Measurements from ENCODE around the gene BLOC1S3. TPM values are rescaled to one million over a fixed set of nuclear protein-coding genes. Genes with fewer than 3 reads are reported as not detected.

BLOC1S3 gene
- polyA plus RNA-seq, 1 donor from 2014 or later = 16.2 TPM

GRCh38 chr19:45163156-45163555, 15.4 kb upstream of the BLOC1S3 start:
- H3K27ac Mint-ChIP-seq = no peak overlapping the region
- H3K4me1 Mint-ChIP-seq = peaks cover 1 to 5% (median 4%) of the 10 kb centered on the region in 3 donors
- no peak overlapping the region for H3K4me3 Mint-ChIP-seq
- peaks cover 7% of the 10 kb centered on the region for H3K27me3 Mint-ChIP-seq
- no peaks in the 10 kb centered on the region for H3K36me3 Mint-ChIP-seq
- H3K9me3 Mint-ChIP-seq = no peaks in the 10 kb centered on the region

- peaks cover 4% of the 10 kb centered on the region for H3K27me3 Mint-ChIP-seq
Observed at GRCh38 chr19:45163751-45164460, 14.7 kb upstream of the BLOC1S3 start.

GRCh38 chr19:45164577-45165335, 13.8 kb upstream of the BLOC1S3 start:
- Mint-ChIP-seq H3K27ac (peak overlapping the region in 1 of 3 donors; percentile 19), H3K4me3 (peak overlapping the region in 2 of 4 donors; percentile 52 to 70), H3K36me3 (peaks cover 1% of the 10 kb centered on the region), H3K27me3 (peaks cover 4% of the 10 kb centered on the region), H3K9me3 (no peaks in the 10 kb centered on the region), H3K4me1 (peaks cover 1 to 5% (median 4%) of the 10 kb centered on the region in 3 donors)

More at GRCh38 chr19:45163751-45164460, 14.7 kb upstream of the BLOC1S3 start:
- Mint-ChIP-seq H3K4me1 (peaks cover 1 to 5% (median 4%) of the 10 kb centered on the region in 3 donors), H3K9me3 (no peaks in the 10 kb centered on the region), H3K4me3 (peak overlapping the region in 2 of 4 donors; percentile 74 to 76), H3K27ac (no peak overlapping the region), H3K36me3 (peaks cover under 1% of the 10 kb centered on the region)

- H3K27ac Mint-ChIP-seq = no peak overlapping the region
- H3K4me1 Mint-ChIP-seq = peaks cover 8 to 16% (median 11%) of the 10 kb centered on the region in 3 donors
- peaks cover 5% of the 10 kb centered on the region for H3K36me3 Mint-ChIP-seq
- H3K9me3 Mint-ChIP-seq = no peaks in the 10 kb centered on the region
- H3K27me3 Mint-ChIP-seq = peaks cover 1% of the 10 kb centered on the region
- no peak overlapping the region for H3K4me3 Mint-ChIP-seq
Observed at GRCh38 chr19:45166723-45167252, 11.8 kb upstream of the BLOC1S3 start.

- peaks cover 1% of the 10 kb centered on the region for H3K27me3 Mint-ChIP-seq
- H3K27ac Mint-ChIP-seq = no peak overlapping the region
- H3K4me1 Mint-ChIP-seq = peaks cover 8 to 22% (median 15%) of the 10 kb centered on the region in 3 donors
- H3K9me3 Mint-ChIP-seq = no peaks in the 10 kb centered on the region
- peaks cover 5% of the 10 kb centered on the region for H3K36me3 Mint-ChIP-seq
- H3K4me3 Mint-ChIP-seq = no peak overlapping the region
Observed at GRCh38 chr19:45168767-45169351, 9.7 kb upstream of the BLOC1S3 start.

- peaks cover 8 to 22% (median 15%) of the 10 kb centered on the region in 3 donors for H3K4me1 Mint-ChIP-seq
- no peaks in the 10 kb centered on the region for H3K9me3 Mint-ChIP-seq
- no peak overlapping the region for H3K4me3 Mint-ChIP-seq
- peaks cover 1% of the 10 kb centered on the region for H3K27me3 Mint-ChIP-seq
- peaks cover 5% of the 10 kb centered on the region for H3K36me3 Mint-ChIP-seq
- H3K27ac Mint-ChIP-seq = no peak overlapping the region
Observed at GRCh38 chr19:45169602-45170001, 9.0 kb upstream of the BLOC1S3 start.

- Mint-ChIP-seq H3K9me3 (no peaks in the 10 kb centered on the region), H3K4me1 (peaks cover 9 to 23% (median 15%) of the 10 kb centered on the region in 3 donors)
Observed at GRCh38 chr19:45170146-45171106, 8.2 kb upstream of the BLOC1S3 start.

GRCh38 chr19:45171211-45171623, 7.4 kb upstream of the BLOC1S3 start:
- H3K36me3 Mint-ChIP-seq = peaks cover 5% of the 10 kb centered on the region
- H3K4me3 Mint-ChIP-seq = peak overlapping the region in 2 of 4 donors; percentile 58 to 73
- peaks cover 1% of the 10 kb centered on the region for H3K27me3 Mint-ChIP-seq
- H3K4me1 Mint-ChIP-seq = peaks cover 10 to 22% (median 15%) of the 10 kb centered on the region in 3 donors
- no peaks in the 10 kb centered on the region for H3K9me3 Mint-ChIP-seq
- peak overlapping the region; percentile 5 to 84 (median 78) for H3K27ac Mint-ChIP-seq

More at GRCh38 chr19:45170146-45171106, 8.2 kb upstream of the BLOC1S3 start:
- H3K27ac Mint-ChIP-seq = no peak overlapping the region
- H3K27me3 Mint-ChIP-seq = peaks cover 1% of the 10 kb centered on the region
- peaks cover 5% of the 10 kb centered on the region for H3K36me3 Mint-ChIP-seq
- H3K4me3 Mint-ChIP-seq = peak overlapping the region in 1 of 4 donors; percentile 17

GRCh38 chr19:45172173-45172572, 6.4 kb upstream of the BLOC1S3 start:
- Mint-ChIP-seq H3K27ac (peak overlapping the region in 1 of 3 donors; percentile 31), H3K27me3 (peaks cover 1% of the 10 kb centered on the region), H3K4me3 (peak overlapping the region in 1 of 4 donors; percentile 47), H3K36me3 (peaks cover 5% of the 10 kb centered on the region), H3K4me1 (peaks cover 11 to 22% (median 12%) of the 10 kb centered on the region in 3 donors), H3K9me3 (no peaks in the 10 kb centered on the region)

- Mint-ChIP-seq H3K36me3 (peaks cover 5% of the 10 kb centered on the region), H3K4me1 (peaks cover 10 to 25% (median 15%) of the 10 kb centered on the region in 3 donors), H3K4me3 (no peak overlapping the region), H3K9me3 (no peaks in the 10 kb centered on the region), H3K27me3 (peaks cover 1% of the 10 kb centered on the region), H3K27ac (peak overlapping the region in 1 of 3 donors; percentile 31)
Observed at GRCh38 chr19:45172611-45173208, 5.9 kb upstream of the BLOC1S3 start.

- Mint-ChIP-seq H3K27ac (no peak overlapping the region), H3K27me3 (peaks cover 1% of the 10 kb centered on the region), H3K4me3 (peak overlapping the region in 1 of 4 donors; percentile 12), H3K9me3 (no peaks in the 10 kb centered on the region), H3K36me3 (peaks cover 5% of the 10 kb centered on the region), H3K4me1 (peaks cover 10 to 28% (median 18%) of the 10 kb centered on the region in 3 donors)
Observed at GRCh38 chr19:45173816-45174215, 4.8 kb upstream of the BLOC1S3 start.

GRCh38 chr19:45175515-45176345, 2.9 kb upstream of the BLOC1S3 start:
- no peaks in the 10 kb centered on the region for H3K9me3 Mint-ChIP-seq
- peaks cover 1% of the 10 kb centered on the region for H3K27me3 Mint-ChIP-seq
- peak overlapping the region in 1 of 4 donors; percentile 49 for H3K4me3 Mint-ChIP-seq
- peaks cover 4% of the 10 kb centered on the region for H3K36me3 Mint-ChIP-seq
- H3K27ac Mint-ChIP-seq = no peak overlapping the region
- peaks cover 10 to 27% (median 23%) of the 10 kb centered on the region in 3 donors for H3K4me1 Mint-ChIP-seq

GRCh38 chr19:45177817-45178261, 745 bp upstream of the BLOC1S3 start, which contains the start of gene TRAPPC6A:
TRAPPC6A (minus strand) TSS chr19:45178237; CDS start chr19:45178218, 19 bp downstream.
- Mint-ChIP-seq H3K9me3 (no peaks in the 10 kb centered on the region), H3K4me1 (peaks cover 0 to 26% (median 19%) of the 10 kb centered on the region in 3 donors), H3K4me3 (peak within 1 kb of the TSS; percentile 76 to 99 (median 96)), H3K27me3 (no peaks in the 10 kb centered on the region), H3K27ac (peak within 1 kb of the TSS; percentile 74 to 98 (median 81)), H3K36me3 (peaks cover 4% of the 10 kb centered on the region)

Measured in IgD-negative memory B cell (primary cell).